ENCODE measurements around the gene SLC6A2.

SLC6A2 gene

DNA sequence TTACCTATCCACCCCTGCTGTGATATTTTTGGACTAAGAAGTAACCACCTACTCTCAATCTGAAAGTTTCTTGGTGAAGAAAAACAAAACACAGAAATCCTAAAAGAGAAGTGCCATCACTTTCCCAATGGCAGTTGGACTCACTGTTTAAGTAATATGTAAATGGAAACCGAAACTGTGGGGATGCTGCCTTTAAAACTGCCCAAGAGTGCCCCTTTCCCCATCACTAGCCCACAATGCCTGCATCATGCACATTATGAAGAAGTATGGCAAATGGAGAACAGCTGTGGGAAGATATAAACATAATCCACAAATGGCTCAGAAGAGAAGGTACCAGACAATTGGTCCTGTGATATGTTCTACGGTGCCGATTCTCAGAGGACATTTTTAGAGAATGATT lies 33.5 kb upstream of the SLC6A2 start:
- Histone ChIP-seq H3K27me3 (ENCODE audit: control insufficient read depth, insufficient read depth, low read length) (no peaks in the 10 kb centered on the region), H3K4me3 (ENCODE audit: low read depth, low read length) (no peak overlapping the region), H3K79me2 (no peaks in the 10 kb centered on the region), H3K4me1 (peaks cover 6% of the 10 kb centered on the region), H2AFZ (no peak overlapping the region), H3K27ac (no peak overlapping the region), H3K9me3 (ENCODE audit: control insufficient read depth, low read length) (no peaks in the 10 kb centered on the region), H3K4me2 (ENCODE audit: low read length) (no peak overlapping the region), H3K9ac (no peak overlapping the region), H3K36me3 (ENCODE audit: control insufficient read depth, insufficient read depth, low read length) (no peaks in the 10 kb centered on the region)
- TF ChIP-seq, protein P1, sequence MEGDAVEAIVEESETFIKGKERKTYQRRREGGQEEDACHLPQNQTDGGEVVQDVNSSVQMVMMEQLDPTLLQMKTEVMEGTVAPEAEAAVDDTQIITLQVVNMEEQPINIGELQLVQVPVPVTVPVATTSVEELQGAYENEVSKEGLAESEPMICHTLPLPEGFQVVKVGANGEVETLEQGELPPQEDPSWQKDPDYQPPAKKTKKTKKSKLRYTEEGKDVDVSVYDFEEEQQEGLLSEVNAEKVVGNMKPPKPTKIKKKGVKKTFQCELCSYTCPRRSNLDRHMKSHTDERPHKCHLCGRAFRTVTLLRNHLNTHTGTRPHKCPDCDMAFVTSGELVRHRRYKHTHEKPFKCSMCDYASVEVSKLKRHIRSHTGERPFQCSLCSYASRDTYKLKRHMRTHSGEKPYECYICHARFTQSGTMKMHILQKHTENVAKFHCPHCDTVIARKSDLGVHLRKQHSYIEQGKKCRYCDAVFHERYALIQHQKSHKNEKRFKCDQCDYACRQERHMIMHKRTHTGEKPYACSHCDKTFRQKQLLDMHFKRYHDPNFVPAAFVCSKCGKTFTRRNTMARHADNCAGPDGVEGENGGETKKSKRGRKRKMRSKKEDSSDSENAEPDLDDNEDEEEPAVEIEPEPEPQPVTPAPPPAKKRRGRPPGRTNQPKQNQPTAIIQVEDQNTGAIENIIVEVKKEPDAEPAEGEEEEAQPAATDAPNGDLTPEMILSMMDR (IDR thresholded peaks at IDR 0.05), result no peak

- Histone ChIP-seq H3K36me3 (ENCODE audit: control insufficient read depth, insufficient read depth, low read length) (no peaks in the 10 kb centered on the region), H3K79me2 (no peaks in the 10 kb centered on the region), H3K27ac (no peak overlapping the region), H3K9ac (no peak overlapping the region), H3K4me1 (peaks cover 6% of the 10 kb centered on the region), H3K4me2 (ENCODE audit: low read length) (no peak overlapping the region), H3K27me3 (ENCODE audit: control insufficient read depth, insufficient read depth, low read length) (no peaks in the 10 kb centered on the region), H3K9me3 (ENCODE audit: control insufficient read depth, low read length) (no peaks in the 10 kb centered on the region), H3K4me3 (ENCODE audit: low read depth, low read length) (no peak overlapping the region), H2AFZ (peak overlapping the region; percentile 64)
- TF ChIP-seq, protein P1 (IDR thresholded peaks at IDR 0.05), result no peak
Observed at GRCh38 chr16:55622930-55623561, 32.7 kb upstream of the SLC6A2 start.

DNA sequence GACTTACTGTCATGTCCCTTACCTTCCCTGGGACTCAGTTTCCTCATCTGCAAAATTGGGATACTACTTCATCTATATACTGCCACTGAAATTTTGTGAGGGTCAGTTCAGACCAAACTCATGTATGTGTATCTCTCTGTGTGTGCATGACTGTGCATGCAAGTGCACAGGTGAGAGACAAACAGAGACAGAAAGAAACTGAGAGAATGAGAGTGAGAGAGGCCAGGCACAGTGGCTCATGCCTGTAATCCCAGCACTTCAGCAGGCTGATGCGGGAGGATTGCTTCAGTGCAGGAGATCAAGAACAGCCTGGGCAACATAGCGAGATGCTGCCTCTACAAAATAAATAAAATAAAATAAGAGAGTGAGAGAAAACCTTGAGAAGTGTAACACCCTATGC lies 32.1 kb upstream of the SLC6A2 start:
- Histone ChIP-seq H3K79me2 (no peaks in the 10 kb centered on the region), H3K4me1 (peaks cover 6% of the 10 kb centered on the region), H3K9me3 (ENCODE audit: control insufficient read depth, low read length) (no peaks in the 10 kb centered on the region), H3K4me3 (ENCODE audit: low read depth, low read length) (no peak overlapping the region), H3K4me2 (ENCODE audit: low read length) (no peak overlapping the region), H3K9ac (no peak overlapping the region), H2AFZ (no peak overlapping the region), H3K27me3 (ENCODE audit: control insufficient read depth, insufficient read depth, low read length) (no peaks in the 10 kb centered on the region), H3K27ac (no peak overlapping the region), H3K36me3 (ENCODE audit: control insufficient read depth, insufficient read depth, low read length) (no peaks in the 10 kb centered on the region)
- TF ChIP-seq, protein P1 (IDR thresholded peaks at IDR 0.05), result no peak

DNA sequence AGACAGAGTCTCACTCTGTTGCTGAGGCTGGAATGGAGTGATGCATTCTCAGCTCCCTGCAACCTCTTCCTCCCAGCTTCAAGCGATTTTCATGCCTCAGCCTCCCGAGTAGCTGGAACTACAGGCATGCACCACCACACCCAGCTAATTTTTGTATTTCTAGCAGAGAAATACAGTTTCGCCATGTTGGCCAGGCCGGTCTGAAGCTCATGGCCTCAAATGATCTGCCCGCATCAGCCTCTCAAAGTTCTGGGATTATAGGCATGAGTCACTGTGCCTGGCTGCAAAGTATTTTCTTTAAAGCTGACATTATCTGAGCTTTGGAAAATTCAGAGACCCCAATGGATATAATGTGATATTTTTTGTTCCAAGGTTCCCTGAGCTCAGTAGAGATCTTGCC lies 31.1 kb upstream of the SLC6A2 start:
- Histone ChIP-seq H3K4me3 (ENCODE audit: low read depth, low read length) (no peak overlapping the region), H3K79me2 (no peaks in the 10 kb centered on the region), H3K36me3 (ENCODE audit: control insufficient read depth, insufficient read depth, low read length) (no peaks in the 10 kb centered on the region), H3K4me1 (peaks cover 6% of the 10 kb centered on the region), H3K9me3 (ENCODE audit: control insufficient read depth, low read length) (no peaks in the 10 kb centered on the region), H3K4me2 (ENCODE audit: low read length) (no peak overlapping the region), H3K9ac (no peak overlapping the region), H3K27me3 (ENCODE audit: control insufficient read depth, insufficient read depth, low read length) (no peaks in the 10 kb centered on the region), H2AFZ (no peak overlapping the region), H3K27ac (no peak overlapping the region)
- TF ChIP-seq, protein P1 (IDR thresholded peaks at IDR 0.05), result no peak

GRCh38 chr16:55625843-55626242 lies 29.9 kb upstream of the SLC6A2 start:
- Histone ChIP-seq H2AFZ (no peak overlapping the region), H3K9me3 (ENCODE audit: control insufficient read depth, low read length) (no peaks in the 10 kb centered on the region), H3K79me2 (no peaks in the 10 kb centered on the region), H3K4me1 (peaks cover 6% of the 10 kb centered on the region), H3K4me3 (ENCODE audit: low read depth, low read length) (no peak overlapping the region), H3K27ac (no peak overlapping the region), H3K4me2 (ENCODE audit: low read length) (no peak overlapping the region), H3K9ac (no peak overlapping the region), H3K27me3 (ENCODE audit: control insufficient read depth, insufficient read depth, low read length) (no peaks in the 10 kb centered on the region), H3K36me3 (ENCODE audit: control insufficient read depth, insufficient read depth, low read length) (no peaks in the 10 kb centered on the region)
- TF ChIP-seq, protein P1 (IDR thresholded peaks at IDR 0.05), result no peak
